HepG2 (cell line): Measurements from ENCODE around the gene NUDT22. TPM values are rescaled to one million over a fixed set of nuclear protein-coding genes. Genes with fewer than 3 reads are reported as not detected.

ENCODE experiments used
- ATAC-seq: fragments of 200-7000 bp; cut with Tn5 transposase; 3 replicates; pipeline ENCODE4 v1.9.1; 2020; ENCODE audit warnings: mild to moderate bottlenecking, moderate library complexity
- BruUV-seq: library from RNA; stranded (reverse); fragments of 400-500 nt; replicated peaks from 2 replicates; lab custom pipeline; 2021; lab: Mats Ljungman, UMichigan
- CTCF ChIA-PET: fragments of 300-600 bp; formaldehyde crosslinking; extraction: SDS; loops from one replicate; lab custom pipeline; 2021; ENCODE audit warnings: low total read pairs, inconsistent platforms, low intra/inter-chr PET ratio; lab: Yijun Ruan, JAX
- POLR2A ChIA-PET: fragments of 350-600 bp; sonication (Branson Sonifier 250); formaldehyde crosslinking; loops from one replicate; lab custom pipeline; 2020; ENCODE audit warnings: antibody characterized with exemption, inconsistent platforms; lab: Yijun Ruan, JAX
- DNase-seq: peaks from one replicate; pipeline ENCODE4 v3.0.0-alpha.2; 2015; ENCODE audit warnings: low spot score
- FAIRE-seq: peaks from 3 replicates; lab custom pipeline; 2011; peaks lifted over from hg19 to GRCh38; lab: Jason Lieb, UNC
- H2AFZ ChIP-seq: one replicate; pipeline ENCODE4 v1.6.1; 2011; ENCODE audit warnings: low read length, inconsistent platforms
- H3K27ac ChIP-seq: fragments of 300-600 bp; 3 replicates; pipeline ENCODE4 v1.8.0; 2011; ENCODE audit warnings: mixed run types, mild to moderate bottlenecking, mixed read lengths, low read length, inconsistent platforms; ENCODE audit not compliant: insufficient read depth; ENCODE audit errors: extremely low read length
- H3K27me3 ChIP-seq, 2 experiments: fragments of 200-600 bp in 1 of 2; 2 replicates in 1 of 2; 3 replicates in 1 of 2; pipeline versions ENCODE4 v1.6.0 to v1.8.0; 2011; ENCODE audit warnings: low read length in 2 of 2, mild to moderate bottlenecking in 2 of 2, moderate library complexity in 2 of 2, inconsistent platforms in 1 of 2; ENCODE audit not compliant: insufficient read depth in 2 of 2, control insufficient read depth in 1 of 2
- H3K36me3 ChIP-seq, 2 experiments: fragments of 200-600 bp in 1 of 2; replicated peaks in 1 of 2; 2 replicates in 1 of 2; 3 replicates in 1 of 2; pipeline versions ENCODE4 v1.5.1 to v1.8.0; 2011; ENCODE audit warnings: low read length in 2 of 2, inconsistent platforms in 1 of 2; ENCODE audit not compliant: insufficient read depth in 2 of 2, control insufficient read depth in 1 of 2
- H3K4me1 ChIP-seq: 2 replicates; pipeline ENCODE4 v1.5.1; 2012; ENCODE audit warnings: low read length, inconsistent platforms; ENCODE audit not compliant: insufficient read depth
- H3K4me2 ChIP-seq: 2 replicates; pipeline ENCODE4 v1.6.0; 2011; ENCODE audit warnings: low read depth, low read length, inconsistent platforms
- H3K4me3 ChIP-seq, 3 experiments: fragments of 200-600 bp in 1 of 3; sonication (generic), shearing (Covaris generic) in 1 of 3; replicated peaks in 1 of 3; 2 replicates each; pipeline ENCODE4 v1.5.1; 2011 to 2016; ENCODE audit warnings: low read length in 3 of 3, inconsistent platforms in 2 of 3, low read depth in 2 of 3, mild to moderate bottlenecking in 2 of 3, control low read depth in 1 of 3, mixed read lengths in 1 of 3; ENCODE audit not compliant: insufficient read depth in 1 of 3
- H3K79me2 ChIP-seq: one replicate; pipeline ENCODE4 v1.6.1; 2011; ENCODE audit warnings: low read length, inconsistent platforms; ENCODE audit not compliant: insufficient read depth
- H3K9ac ChIP-seq: 2 replicates; pipeline ENCODE4 v1.6.0; 2011; ENCODE audit warnings: mild to moderate bottlenecking, low read depth, low read length, inconsistent platforms; ENCODE audit not compliant: insufficient read depth
- H3K9me3 ChIP-seq: 2 replicates; pipeline ENCODE4 v1.5.1; 2012; ENCODE audit warnings: mild to moderate bottlenecking, low read length
- H4K20me1 ChIP-seq: 2 replicates; pipeline ENCODE4 v1.6.0; 2011; ENCODE audit warnings: inconsistent platforms, mild to moderate bottlenecking, low read length, moderate library complexity; ENCODE audit not compliant: insufficient read depth
- ETV5 ChIP-seq: IDR thresholded peaks from 2 replicates; pipeline ENCODE4 v1.6.1; 2018; ENCODE audit warnings: missing biosample characterization, missing genetic modification reagents, inconsistent platforms, borderline replicate concordance
- FOXM1 ChIP-seq: sonication (generic); formaldehyde crosslinking; IDR thresholded peaks from 2 replicates; pipeline ENCODE4 v1.5.0; 2020; ENCODE audit warnings: missing genetic modification reagents
- KDM5B ChIP-seq: sonication (generic); formaldehyde crosslinking; IDR thresholded peaks from 2 replicates; pipeline ENCODE4 v1.4.0; 2020; ENCODE audit warnings: missing genetic modification reagents, mild to moderate bottlenecking, borderline replicate concordance
- NFIC ChIP-seq: IDR thresholded peaks from 2 replicates; pipeline ENCODE4 v1.6.1; 2012; ENCODE audit warnings: mild to moderate bottlenecking, low read length, inconsistent platforms
- RBFOX2 ChIP-seq: fragments of 200-400 bp; formaldehyde crosslinking; IDR thresholded peaks from 2 replicates; pipeline ENCODE4 v1.6.1; 2017; ENCODE audit warnings: low read depth, mild to moderate bottlenecking, low read length
- ZNF543 ChIP-seq: sonication (generic); formaldehyde crosslinking; IDR thresholded peaks from 2 replicates; pipeline ENCODE4 v1.4.0; 2020; ENCODE audit warnings: mild to moderate bottlenecking, missing genetic modification reagents
- whole genome bisulfite sequencing: methylation state at CpG from one replicate; pipeline ENCODE4 v1.1.6; 2017; ENCODE audit warnings: low lambda C conversion rate; 5-methylcytosine and 5-hydroxymethylcytosine counted together
- in situ Hi-C: cut with HindIII; loops from 2 replicates; pipeline ENCODE4 v1.10.0; 2017; ENCODE audit warnings: low pct_unique_long_range_greater_than_20kb; ENCODE audit not compliant: extremely low pct_ligation_motif_present
- intact Hi-C: fragments of 100-400 bp; cut with micrococcal nuclease; formaldehyde crosslinking; loops from one replicate; pipeline ENCODE4 v1.10.0; 2022; ENCODE audit not compliant: unreplicated experiment
- polyA plus RNA-seq, 8 experiments: library from polyadenylated mRNA; depleted of rRNA in 3 of 8; stranded (reverse) in 7 of 8; unstranded in 1 of 8; fragments of >200 nt; fragmentation: Illumina TruSeq in 4 of 8; extraction: Trizol in 4 of 8; gene quantifications; 2 replicates each; pipeline versions ENCODE4 v1.2.1 to v1.2.3, GENCODE V29; 2011 to 2016; ENCODE audit warnings: low read depth in 4 of 8, missing spikeins in 1 of 8, mixed read lengths in 1 of 8; ENCODE audit not compliant: insufficient read depth in 1 of 8
- total RNA-seq, 5 experiments: library from RNA; depleted of rRNA; stranded (reverse); fragments of >200 nt; fragmentation: Illumina TruSeq; extraction: Trizol; gene quantifications; 2 replicates each; pipeline ENCODE4 v1.2.3, GENCODE V29; 2016; ENCODE audit warnings: low read depth in 1 of 5
- TF ChIP-seq, protein P1 (sequence below): sonication (generic); formaldehyde crosslinking; conservative IDR thresholded peaks from 2 replicates; pipeline ENCODE4 v1.4.0; 2020; ENCODE audit warnings: missing genetic modification reagents
- TF ChIP-seq, protein P2 (sequence below): sonication (generic); formaldehyde crosslinking; IDR thresholded peaks from 2 replicates; pipeline ENCODE4 v1.4.0; 2020; ENCODE audit warnings: missing genetic modification reagents
- TF ChIP-seq, protein P3 (sequence below): sonication (generic); formaldehyde crosslinking; IDR thresholded peaks from 2 replicates; pipeline ENCODE4 v1.4.0; 2020; ENCODE audit warnings: missing genetic modification reagents
- TF ChIP-seq, protein P4 (sequence below): sonication (generic); formaldehyde crosslinking; IDR thresholded peaks from 2 replicates; pipeline ENCODE4 v1.4.0; 2020; ENCODE audit warnings: mild to moderate bottlenecking, missing genetic modification reagents, borderline replicate concordance

Gene NUDT22
- total and polyA plus RNA-seq, 2 of the 13 experiments (the other 11 are each of a cell fraction or from before 2014, with no cell fraction given) = 33.5 to 39.8 TPM

- peak overlapping the region; percentile 97 for H3K4me2 ChIP-seq
- H3K36me3 ChIP-seq = peaks cover 5 to 10% of the 10 kb centered on the region in 2 experiments; a peak in 1 of 5 replicates
- POLR2A ChIA-PET = interaction anchor here (1.3 to 2.1 kb wide), 4 partner anchors 10 to 53 kb away, joined by 6 to 7 read pairs (median 6); partner anchors contain the start of genes ESRRA and FKBP2
- peak overlapping the region; percentile 66 to 88 (median 83) for H3K4me3 ChIP-seq
- CTCF ChIA-PET = no interaction called here
- H3K79me2 ChIP-seq = peaks cover 7% of the 10 kb centered on the region
- H3K4me1 ChIP-seq = peaks cover 51% of the 10 kb centered on the region
- H3K27ac ChIP-seq = no peak overlapping the region
- BruUV-seq = no TSS peak
- DNase-seq = no peak
- WGBS = 0% methylated on average over 6 of the region's 18 CpGs
- H2AFZ ChIP-seq = no peak overlapping the region
- intact Hi-C loops = loop anchor here (2.0 kb wide), 2 partner anchors 17 to 61 kb away; no protein-coding TSS in a partner anchor
- peak overlapping the region; percentile 70 for H3K9ac ChIP-seq
- H4K20me1 ChIP-seq = no peaks in the 10 kb centered on the region
- no peak for ATAC-seq
- in situ Hi-C loops = no loop called here
- TF ChIP-seq, protein P1, sequence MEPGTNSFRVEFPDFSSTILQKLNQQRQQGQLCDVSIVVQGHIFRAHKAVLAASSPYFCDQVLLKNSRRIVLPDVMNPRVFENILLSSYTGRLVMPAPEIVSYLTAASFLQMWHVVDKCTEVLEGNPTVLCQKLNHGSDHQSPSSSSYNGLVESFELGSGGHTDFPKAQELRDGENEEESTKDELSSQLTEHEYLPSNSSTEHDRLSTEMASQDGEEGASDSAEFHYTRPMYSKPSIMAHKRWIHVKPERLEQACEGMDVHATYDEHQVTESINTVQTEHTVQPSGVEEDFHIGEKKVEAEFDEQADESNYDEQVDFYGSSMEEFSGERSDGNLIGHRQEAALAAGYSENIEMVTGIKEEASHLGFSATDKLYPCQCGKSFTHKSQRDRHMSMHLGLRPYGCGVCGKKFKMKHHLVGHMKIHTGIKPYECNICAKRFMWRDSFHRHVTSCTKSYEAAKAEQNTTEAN (CRISPR knock-in tag) = no peak
- 0 out of 2 replicates have a peak, but pooled peaks have one; percentile 9 for TF ChIP-seq RBFOX2
- 0 out of 2 replicates have a peak, but pooled peaks have one; percentile 16 for TF ChIP-seq ETV5 (CRISPR knock-in tag)
- no peak for TF ChIP-seq FOXM1
- TF ChIP-seq ZNF543 (CRISPR knock-in tag) = no peak
- TF ChIP-seq KDM5B = peak; percentile 54; the same call in 1 of the 2 replicates
- no peak for TF ChIP-seq NFIC
- TF ChIP-seq, protein P2, sequence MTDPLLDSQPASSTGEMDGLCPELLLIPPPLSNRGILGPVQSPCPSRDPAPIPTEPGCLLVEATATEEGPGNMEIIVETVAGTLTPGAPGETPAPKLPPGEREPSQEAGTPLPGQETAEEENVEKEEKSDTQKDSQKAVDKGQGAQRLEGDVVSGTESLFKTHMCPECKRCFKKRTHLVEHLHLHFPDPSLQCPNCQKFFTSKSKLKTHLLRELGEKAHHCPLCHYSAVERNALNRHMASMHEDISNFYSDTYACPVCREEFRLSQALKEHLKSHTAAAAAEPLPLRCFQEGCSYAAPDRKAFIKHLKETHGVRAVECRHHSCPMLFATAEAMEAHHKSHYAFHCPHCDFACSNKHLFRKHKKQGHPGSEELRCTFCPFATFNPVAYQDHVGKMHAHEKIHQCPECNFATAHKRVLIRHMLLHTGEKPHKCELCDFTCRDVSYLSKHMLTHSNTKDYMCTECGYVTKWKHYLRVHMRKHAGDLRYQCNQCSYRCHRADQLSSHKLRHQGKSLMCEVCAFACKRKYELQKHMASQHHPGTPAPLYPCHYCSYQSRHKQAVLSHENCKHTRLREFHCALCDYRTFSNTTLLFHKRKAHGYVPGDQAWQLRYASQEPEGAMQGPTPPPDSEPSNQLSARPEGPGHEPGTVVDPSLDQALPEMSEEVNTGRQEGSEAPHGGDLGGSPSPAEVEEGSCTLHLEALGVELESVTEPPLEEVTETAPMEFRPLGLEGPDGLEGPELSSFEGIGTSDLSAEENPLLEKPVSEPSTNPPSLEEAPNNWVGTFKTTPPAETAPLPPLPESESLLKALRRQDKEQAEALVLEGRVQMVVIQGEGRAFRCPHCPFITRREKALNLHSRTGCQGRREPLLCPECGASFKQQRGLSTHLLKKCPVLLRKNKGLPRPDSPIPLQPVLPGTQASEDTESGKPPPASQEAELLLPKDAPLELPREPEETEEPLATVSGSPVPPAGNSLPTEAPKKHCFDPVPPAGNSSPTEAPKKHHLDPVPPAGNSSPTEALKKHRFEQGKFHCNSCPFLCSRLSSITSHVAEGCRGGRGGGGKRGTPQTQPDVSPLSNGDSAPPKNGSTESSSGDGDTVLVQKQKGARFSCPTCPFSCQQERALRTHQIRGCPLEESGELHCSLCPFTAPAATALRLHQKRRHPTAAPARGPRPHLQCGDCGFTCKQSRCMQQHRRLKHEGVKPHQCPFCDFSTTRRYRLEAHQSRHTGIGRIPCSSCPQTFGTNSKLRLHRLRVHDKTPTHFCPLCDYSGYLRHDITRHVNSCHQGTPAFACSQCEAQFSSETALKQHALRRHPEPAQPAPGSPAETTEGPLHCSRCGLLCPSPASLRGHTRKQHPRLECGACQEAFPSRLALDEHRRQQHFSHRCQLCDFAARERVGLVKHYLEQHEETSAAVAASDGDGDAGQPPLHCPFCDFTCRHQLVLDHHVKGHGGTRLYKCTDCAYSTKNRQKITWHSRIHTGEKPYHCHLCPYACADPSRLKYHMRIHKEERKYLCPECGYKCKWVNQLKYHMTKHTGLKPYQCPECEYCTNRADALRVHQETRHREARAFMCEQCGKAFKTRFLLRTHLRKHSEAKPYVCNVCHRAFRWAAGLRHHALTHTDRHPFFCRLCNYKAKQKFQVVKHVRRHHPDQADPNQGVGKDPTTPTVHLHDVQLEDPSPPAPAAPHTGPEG = no peak
- TF ChIP-seq, protein P3, sequence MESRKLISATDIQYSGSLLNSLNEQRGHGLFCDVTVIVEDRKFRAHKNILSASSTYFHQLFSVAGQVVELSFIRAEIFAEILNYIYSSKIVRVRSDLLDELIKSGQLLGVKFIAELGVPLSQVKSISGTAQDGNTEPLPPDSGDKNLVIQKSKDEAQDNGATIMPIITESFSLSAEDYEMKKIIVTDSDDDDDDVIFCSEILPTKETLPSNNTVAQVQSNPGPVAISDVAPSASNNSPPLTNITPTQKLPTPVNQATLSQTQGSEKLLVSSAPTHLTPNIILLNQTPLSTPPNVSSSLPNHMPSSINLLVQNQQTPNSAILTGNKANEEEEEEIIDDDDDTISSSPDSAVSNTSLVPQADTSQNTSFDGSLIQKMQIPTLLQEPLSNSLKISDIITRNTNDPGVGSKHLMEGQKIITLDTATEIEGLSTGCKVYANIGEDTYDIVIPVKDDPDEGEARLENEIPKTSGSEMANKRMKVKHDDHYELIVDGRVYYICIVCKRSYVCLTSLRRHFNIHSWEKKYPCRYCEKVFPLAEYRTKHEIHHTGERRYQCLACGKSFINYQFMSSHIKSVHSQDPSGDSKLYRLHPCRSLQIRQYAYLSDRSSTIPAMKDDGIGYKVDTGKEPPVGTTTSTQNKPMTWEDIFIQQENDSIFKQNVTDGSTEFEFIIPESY (CRISPR knock-in tag) = no peak
- TF ChIP-seq, protein P4, sequence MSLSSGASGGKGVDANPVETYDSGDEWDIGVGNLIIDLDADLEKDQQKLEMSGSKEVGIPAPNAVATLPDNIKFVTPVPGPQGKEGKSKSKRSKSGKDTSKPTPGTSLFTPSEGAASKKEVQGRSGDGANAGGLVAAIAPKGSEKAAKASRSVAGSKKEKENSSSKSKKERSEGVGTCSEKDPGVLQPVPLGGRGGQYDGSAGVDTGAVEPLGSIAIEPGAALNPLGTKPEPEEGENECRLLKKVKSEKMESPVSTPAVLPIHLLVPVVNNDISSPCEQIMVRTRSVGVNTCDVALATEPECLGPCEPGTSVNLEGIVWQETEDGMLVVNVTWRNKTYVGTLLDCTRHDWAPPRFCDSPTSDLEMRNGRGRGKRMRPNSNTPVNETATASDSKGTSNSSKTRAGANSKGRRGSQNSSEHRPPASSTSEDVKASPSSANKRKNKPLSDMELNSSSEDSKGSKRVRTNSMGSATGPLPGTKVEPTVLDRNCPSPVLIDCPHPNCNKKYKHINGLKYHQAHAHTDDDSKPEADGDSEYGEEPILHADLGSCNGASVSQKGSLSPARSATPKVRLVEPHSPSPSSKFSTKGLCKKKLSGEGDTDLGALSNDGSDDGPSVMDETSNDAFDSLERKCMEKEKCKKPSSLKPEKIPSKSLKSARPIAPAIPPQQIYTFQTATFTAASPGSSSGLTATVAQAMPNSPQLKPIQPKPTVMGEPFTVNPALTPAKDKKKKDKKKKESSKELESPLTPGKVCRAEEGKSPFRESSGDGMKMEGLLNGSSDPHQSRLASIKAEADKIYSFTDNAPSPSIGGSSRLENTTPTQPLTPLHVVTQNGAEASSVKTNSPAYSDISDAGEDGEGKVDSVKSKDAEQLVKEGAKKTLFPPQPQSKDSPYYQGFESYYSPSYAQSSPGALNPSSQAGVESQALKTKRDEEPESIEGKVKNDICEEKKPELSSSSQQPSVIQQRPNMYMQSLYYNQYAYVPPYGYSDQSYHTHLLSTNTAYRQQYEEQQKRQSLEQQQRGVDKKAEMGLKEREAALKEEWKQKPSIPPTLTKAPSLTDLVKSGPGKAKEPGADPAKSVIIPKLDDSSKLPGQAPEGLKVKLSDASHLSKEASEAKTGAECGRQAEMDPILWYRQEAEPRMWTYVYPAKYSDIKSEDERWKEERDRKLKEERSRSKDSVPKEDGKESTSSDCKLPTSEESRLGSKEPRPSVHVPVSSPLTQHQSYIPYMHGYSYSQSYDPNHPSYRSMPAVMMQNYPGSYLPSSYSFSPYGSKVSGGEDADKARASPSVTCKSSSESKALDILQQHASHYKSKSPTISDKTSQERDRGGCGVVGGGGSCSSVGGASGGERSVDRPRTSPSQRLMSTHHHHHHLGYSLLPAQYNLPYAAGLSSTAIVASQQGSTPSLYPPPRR (CRISPR knock-in tag) = no peak
- H3K9me3 ChIP-seq = no peaks in the 10 kb centered on the region
- FAIRE-seq = no peak
- H3K27me3 ChIP-seq = no peaks in the 10 kb centered on the region; a peak in 1 of 5 replicates
Measured at GRCh38 chr11:64251753-64252002, 25.6 kb downstream of the NUDT22 start.
